ENCODE data around the gene SEC24A. TPM values are rescaled to one million over a fixed set of nuclear protein-coding genes. Genes with fewer than 3 reads are reported as not detected.
A peak's percentile ranks its signal among the peaks of the same experiment; 100 is the strongest.

The SEC24A gene
- total and polyA plus RNA-seq, 4 donors, result 10.1 to 46.6 (median 18.8) TPM

GRCh38 chr5:134642931-134643530, 5.6 kb upstream of the SEC24A start:
- H3K4me1 ChIP-seq (ENCODE audit: control insufficient read depth in 4 of 4, insufficient read depth in 4 of 4, low read length in 3 of 4), result peaks cover 12 to 26% (median 22%) of the 10 kb centered on the region in 4 donors
- H3K9me3 ChIP-seq (ENCODE audit: control insufficient read depth in 4 of 4, low read length in 3 of 4), result no peaks in the 10 kb centered on the region
- no peak for TF ChIP-seq RXRA (IDR thresholded peaks at IDR 0.05)
- no peak for TF ChIP-seq EGR1 (IDR thresholded peaks at IDR 0.05; ENCODE audit: low read depth in 2 of 2)
- TF ChIP-seq SP1 (IDR thresholded peaks at IDR 0.05), result no peak
- TF ChIP-seq GABPA (IDR thresholded peaks at IDR 0.05 in 1 of 2, conservative IDR thresholded peaks at IDR 0.05 in 1 of 2), result no peak
- TF ChIP-seq MAX (IDR thresholded peaks at IDR 0.05), result no peak
- TF ChIP-seq HNF4A (conservative IDR thresholded peaks at IDR 0.05), result no peak
- TF ChIP-seq REST (IDR thresholded peaks at IDR 0.05), result no peak
- TF ChIP-seq, protein P1, sequence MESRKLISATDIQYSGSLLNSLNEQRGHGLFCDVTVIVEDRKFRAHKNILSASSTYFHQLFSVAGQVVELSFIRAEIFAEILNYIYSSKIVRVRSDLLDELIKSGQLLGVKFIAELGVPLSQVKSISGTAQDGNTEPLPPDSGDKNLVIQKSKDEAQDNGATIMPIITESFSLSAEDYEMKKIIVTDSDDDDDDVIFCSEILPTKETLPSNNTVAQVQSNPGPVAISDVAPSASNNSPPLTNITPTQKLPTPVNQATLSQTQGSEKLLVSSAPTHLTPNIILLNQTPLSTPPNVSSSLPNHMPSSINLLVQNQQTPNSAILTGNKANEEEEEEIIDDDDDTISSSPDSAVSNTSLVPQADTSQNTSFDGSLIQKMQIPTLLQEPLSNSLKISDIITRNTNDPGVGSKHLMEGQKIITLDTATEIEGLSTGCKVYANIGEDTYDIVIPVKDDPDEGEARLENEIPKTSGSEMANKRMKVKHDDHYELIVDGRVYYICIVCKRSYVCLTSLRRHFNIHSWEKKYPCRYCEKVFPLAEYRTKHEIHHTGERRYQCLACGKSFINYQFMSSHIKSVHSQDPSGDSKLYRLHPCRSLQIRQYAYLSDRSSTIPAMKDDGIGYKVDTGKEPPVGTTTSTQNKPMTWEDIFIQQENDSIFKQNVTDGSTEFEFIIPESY (IDR thresholded peaks at IDR 0.05), result no peak
- no peak for TF ChIP-seq NR2F2 (IDR thresholded peaks at IDR 0.05)
- no peak for TF ChIP-seq FOXA2 (IDR thresholded peaks at IDR 0.05)
- no peaks in the 10 kb centered on the region for H3K36me3 ChIP-seq (ENCODE audit: control insufficient read depth in 4 of 4, insufficient read depth in 3 of 4, low read depth in 1 of 4, low read length in 3 of 4)
- 78% methylated on average over 6 of the region's 6 CpGs for WGBS
- H3K27me3 ChIP-seq (ENCODE audit: control insufficient read depth in 4 of 4, insufficient read depth in 4 of 4, low read length in 3 of 4), result no peaks in the 10 kb centered on the region
- H3K4me3 ChIP-seq (ENCODE audit: low read depth in 1 of 3, low read length in 3 of 3), result no peak overlapping the region
- H3K9ac ChIP-seq (ENCODE audit: low read depth in 1 of 2, low read length in 2 of 2), result no peak overlapping the region
- H3K27ac ChIP-seq (ENCODE audit: low read depth in 1 of 2, low read length in 2 of 2), result peak overlapping the region in 1 of 2 donors; percentile 29
- no peak for DNase-seq (ENCODE audit: low spot score)

DNA sequence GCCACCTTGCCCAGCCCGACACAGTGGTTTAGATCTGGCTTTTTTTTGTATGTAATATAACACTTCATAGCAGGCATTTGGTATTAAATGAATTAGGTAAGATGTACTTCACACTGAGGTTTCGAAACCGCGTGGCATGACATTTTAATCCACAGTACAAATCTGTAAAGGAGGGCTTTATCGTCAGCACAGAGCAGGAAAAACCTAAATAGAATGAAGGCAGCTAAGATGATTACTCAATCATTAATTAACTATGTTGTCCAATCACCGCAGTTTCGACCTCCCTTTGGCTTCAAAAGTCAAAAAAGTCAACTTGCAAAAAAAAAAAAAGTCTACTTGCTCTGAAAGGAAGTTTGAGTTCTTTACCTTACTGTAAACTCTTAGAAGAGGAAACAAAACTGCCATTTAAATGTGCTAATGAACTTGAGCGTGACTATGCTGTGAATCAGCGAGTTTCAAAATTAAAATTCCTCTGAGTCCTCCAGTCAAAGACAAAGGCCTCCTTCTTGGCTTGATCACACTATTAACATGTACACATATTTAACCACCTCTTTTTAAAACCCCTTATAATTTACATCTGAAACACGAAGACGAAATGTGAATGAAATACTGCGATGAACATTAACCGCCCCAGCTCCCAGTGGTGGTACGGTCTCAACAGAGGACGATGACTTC, 698 bp upstream of the SEC24A start:
- Histone ChIP-seq H3K27me3 (ENCODE audit: control insufficient read depth in 4 of 4, insufficient read depth in 4 of 4, low read length in 3 of 4) (no peaks in the 10 kb centered on the region), H3K36me3 (ENCODE audit: control insufficient read depth in 4 of 4, insufficient read depth in 3 of 4, low read depth in 1 of 4, low read length in 3 of 4) (no peaks in the 10 kb centered on the region), H3K4me3 (ENCODE audit: low read depth in 1 of 3, low read length in 3 of 3) (peak overlapping the region; percentile 90 to 99 (median 97)), H3K9ac (ENCODE audit: low read depth in 1 of 2, low read length in 2 of 2) (peak overlapping the region; percentile 100), H3K27ac (ENCODE audit: low read depth in 1 of 2, low read length in 2 of 2) (peak overlapping the region; percentile 99 to 100), H3K4me1 (ENCODE audit: control insufficient read depth in 4 of 4, insufficient read depth in 4 of 4, low read length in 3 of 4) (peaks cover 0 to 32% (median 13%) of the 10 kb centered on the region in 4 donors), H3K9me3 (ENCODE audit: control insufficient read depth in 4 of 4, low read length in 3 of 4) (no peaks in the 10 kb centered on the region)
- DNase-seq (ENCODE audit: low spot score), result no peak
- 2% methylated on average over 15 of the region's 15 CpGs for WGBS
- no peak for TF ChIP-seq JUND (IDR thresholded peaks at IDR 0.05)
- TF ChIP-seq TAF1 (conservative IDR thresholded peaks at IDR 0.05), result peak; percentile 75
- no peak for TF ChIP-seq EGR1 (IDR thresholded peaks at IDR 0.05; ENCODE audit: low read depth in 2 of 2)
- no peak for TF ChIP-seq FOXA2 (IDR thresholded peaks at IDR 0.05)
- TF ChIP-seq HNF4G (IDR thresholded peaks at IDR 0.05), result no peak
- no peak for TF ChIP-seq SP1 (IDR thresholded peaks at IDR 0.05)
- no peak for TF ChIP-seq FOXA1 (IDR thresholded peaks at IDR 0.05)
- TF ChIP-seq RXRA (IDR thresholded peaks at IDR 0.05), result peak in 1 of 2 donors; percentile 68
- TF ChIP-seq, protein P1 (IDR thresholded peaks at IDR 0.05), result peak; percentile 19
- TF ChIP-seq MAX (IDR thresholded peaks at IDR 0.05), result peak; percentile 67
- no peak for TF ChIP-seq YY1 (IDR thresholded peaks at IDR 0.05)
- peak; percentile 55 for TF ChIP-seq REST (IDR thresholded peaks at IDR 0.05)
- TF ChIP-seq NR2F2 (IDR thresholded peaks at IDR 0.05), result no peak
- peak; percentile 48 to 65 for TF ChIP-seq HNF4A (conservative IDR thresholded peaks at IDR 0.05)
- TF ChIP-seq, protein P2, sequence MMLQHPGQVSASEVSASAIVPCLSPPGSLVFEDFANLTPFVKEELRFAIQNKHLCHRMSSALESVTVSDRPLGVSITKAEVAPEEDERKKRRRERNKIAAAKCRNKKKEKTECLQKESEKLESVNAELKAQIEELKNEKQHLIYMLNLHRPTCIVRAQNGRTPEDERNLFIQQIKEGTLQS (IDR thresholded peaks at IDR 0.05), result no peak
- no peak for TF ChIP-seq GABPA (IDR thresholded peaks at IDR 0.05 in 1 of 2, conservative IDR thresholded peaks at IDR 0.05 in 1 of 2)
